ENCODE results near the gene NLGN2.

NLGN2 gene

DNA sequence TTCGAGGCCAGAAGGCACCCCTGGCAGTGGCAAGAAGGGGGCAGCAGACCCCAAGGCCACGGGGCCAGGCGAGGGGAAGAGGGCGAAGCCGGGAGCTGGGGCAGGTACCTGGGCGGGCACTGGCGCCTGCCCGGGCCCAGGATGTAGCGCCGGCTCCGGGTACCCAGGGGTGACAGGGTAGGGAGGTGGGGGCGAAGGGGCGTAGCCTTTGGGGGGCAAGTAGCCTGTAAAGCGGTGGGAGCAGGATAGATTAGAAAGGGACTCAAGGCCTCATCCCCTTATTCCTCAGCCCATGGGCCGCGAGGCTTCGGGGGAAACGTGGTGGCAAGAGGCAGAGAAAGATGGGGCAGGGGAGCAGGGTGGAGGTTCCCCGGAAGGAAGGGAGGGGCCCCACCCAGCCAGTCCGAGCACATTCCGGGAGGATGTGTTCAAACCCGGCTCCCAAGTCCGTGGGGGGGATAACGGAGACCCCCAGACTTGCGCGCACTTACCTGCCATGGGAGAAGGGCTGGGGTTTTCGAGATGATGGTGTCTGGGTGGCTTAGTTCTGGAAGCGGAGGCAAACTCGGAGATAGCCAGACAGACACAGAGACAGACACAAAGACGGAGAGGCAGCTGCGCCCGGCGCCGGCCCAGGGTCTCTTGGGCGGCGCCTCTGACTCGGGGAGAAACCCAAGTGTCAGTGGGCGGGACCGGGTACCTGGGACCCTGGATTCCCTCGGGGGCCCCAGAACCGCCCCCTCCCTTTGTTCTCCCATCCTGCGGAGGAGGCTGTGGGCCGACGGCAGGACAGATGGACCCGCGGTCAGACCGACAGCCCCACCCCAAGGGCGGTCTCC lies 13.8 kb upstream of the NLGN2 start:
- DNase-seq (ENCODE audit: low read depth) = no peak
- TF ChIP-seq CTCF (conservative IDR thresholded peaks at IDR 0.05; ENCODE audit: low read length) = no peak
- peak overlapping the region; percentile 84 for H3K4me3 ChIP-seq (ENCODE audit: low read length)

GRCh38 chr17:7394452-7395191 lies 13.0 kb upstream of the NLGN2 start, which contains the start of gene PLSCR3:
Gene PLSCR3, minus strand, starts transcription at chr17:7394525. Its CDS starts 415 bp downstream, at chr17:7394110.
- peak; percentile 42 for TF ChIP-seq CTCF (conservative IDR thresholded peaks at IDR 0.05; ENCODE audit: low read length)
- DNase-seq (ENCODE audit: low read depth) = peak; percentile 82

GRCh38 chr17:7396147-7396546 lies 11.5 kb upstream of the NLGN2 start:
- no peak for TF ChIP-seq CTCF (conservative IDR thresholded peaks at IDR 0.05; ENCODE audit: low read length)
- H3K4me3 ChIP-seq (ENCODE audit: low read length) = no peak overlapping the region
- DNase-seq (ENCODE audit: low read depth) = no peak

More at GRCh38 chr17:7394452-7395191, 13.0 kb upstream of the NLGN2 start, which contains the start of gene PLSCR3:
- peak within 1 kb of the TSS; percentile 84 for H3K4me3 ChIP-seq (ENCODE audit: low read length)

DNA sequence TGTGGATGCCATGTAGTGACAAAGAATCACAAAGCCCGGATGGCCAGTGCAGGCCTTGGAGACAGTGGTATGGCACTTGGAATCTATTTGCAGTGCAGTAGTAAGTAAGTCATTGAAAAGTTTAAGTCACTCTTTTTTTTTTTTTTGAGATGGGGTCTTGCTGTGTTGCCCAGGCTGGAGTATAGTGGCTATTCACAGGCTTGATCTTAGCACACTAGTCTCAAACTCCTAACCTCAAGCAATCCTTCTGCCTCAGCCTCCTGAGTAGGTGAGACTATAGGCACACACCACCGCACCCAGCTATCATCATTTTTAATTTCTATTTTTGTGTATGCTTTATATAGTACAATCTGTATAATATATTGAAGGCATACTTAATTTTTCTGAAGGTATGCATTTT lies 9.0 kb upstream of the NLGN2 start:
- TF ChIP-seq CTCF (conservative IDR thresholded peaks at IDR 0.05; ENCODE audit: low read length) = no peak
- no peak overlapping the region for H3K4me3 ChIP-seq (ENCODE audit: low read length)
- DNase-seq (ENCODE audit: low read depth) = no peak

DNA sequence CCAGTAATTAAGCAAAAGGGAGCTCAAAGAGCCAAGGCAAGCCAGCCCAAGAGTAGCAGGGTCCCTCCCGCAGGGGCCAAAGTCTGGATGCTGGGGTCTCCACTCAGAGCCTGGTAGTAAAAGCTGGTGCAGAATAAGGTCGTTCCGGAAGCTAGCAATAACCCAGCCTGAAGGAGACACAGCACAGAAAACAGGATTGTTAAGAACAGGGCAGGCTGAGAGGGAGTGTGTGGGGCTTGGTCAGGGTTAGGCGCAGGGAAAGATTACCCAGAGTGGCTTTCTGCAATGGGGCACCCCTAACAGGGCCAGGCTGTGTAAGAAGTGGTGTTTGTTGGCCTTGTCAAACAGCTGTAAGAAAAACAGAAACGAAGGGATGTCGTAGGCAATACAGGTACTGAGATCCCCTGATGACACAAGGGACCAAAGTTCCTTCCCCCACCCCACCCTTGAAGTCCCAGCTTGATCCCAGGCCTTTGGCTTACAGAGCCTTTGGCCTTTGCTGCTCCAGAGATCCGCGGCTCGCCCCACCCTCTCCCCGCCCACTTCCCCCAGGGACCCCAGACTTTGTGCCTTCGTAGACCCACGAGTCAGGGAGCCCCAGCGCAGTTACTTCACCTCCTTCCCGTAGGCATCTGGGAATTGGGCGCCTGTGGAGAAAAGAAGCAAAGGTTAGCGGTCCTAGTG lies 4.5 kb upstream of the NLGN2 start:
- no peak for DNase-seq (ENCODE audit: low read depth)
- no peak for TF ChIP-seq CTCF (conservative IDR thresholded peaks at IDR 0.05; ENCODE audit: low read length)
- peak overlapping the region; percentile 79 for H3K4me3 ChIP-seq (ENCODE audit: low read length)

- H3K4me3 ChIP-seq (ENCODE audit: low read length) = peak overlapping the region; percentile 79
- no peak for DNase-seq (ENCODE audit: low read depth)
- TF ChIP-seq CTCF (conservative IDR thresholded peaks at IDR 0.05; ENCODE audit: low read length) = no peak
Measured at GRCh38 chr17:7403727-7403976, 4.0 kb upstream of the NLGN2 start.
